Activated CD8-positive, alpha-beta memory T cell treated with anti-CD3 and anti-CD28 coated beads, Interleukin-2, amount 50 U/mL, for 24 hours (primary cell): Measurements from ENCODE around the gene PSMB9.
A peak's percentile ranks its signal among the peaks of the same experiment; 100 is the strongest.

ENCODE experiments used
- DNase-seq: peaks from one replicate; pipeline ENCODE4 v3.0.0-alpha.2; 2020; ENCODE audit errors: extremely low read depth

PSMB9 gene

GRCh38 chr6:32839356-32839755 is 14.6 kb upstream of the PSMB9 start:
- DNase-seq: no peak

GRCh38 chr6:32840604-32841246 is 13.3 kb upstream of the PSMB9 start:
- DNase-seq: no peak

- no peak for DNase-seq
Measured at GRCh38 chr6:32842021-32842650, 11.9 kb upstream of the PSMB9 start.

GRCh38 chr6:32842690-32843089 is 11.3 kb upstream of the PSMB9 start:
- DNase-seq: no peak

GRCh38 chr6:32843331-32843978 is 10.5 kb upstream of the PSMB9 start:
- DNase-seq: no peak

GRCh38 chr6:32843979-32844838 is 9.8 kb upstream of the PSMB9 start, which contains the start of gene PSMB8:
TSS of gene PSMB8 (minus strand) at chr6:32844047. CDS start at chr6:32843996, 51 bp downstream.
- DNase-seq: peak; percentile 99

GRCh38 chr6:32844839-32845383 is 9.1 kb upstream of the PSMB9 start:
- no peak for DNase-seq

- DNase-seq: no peak
Measured at GRCh38 chr6:32845384-32845884, 8.6 kb upstream of the PSMB9 start.

- DNase-seq: no peak
Measured at GRCh38 chr6:32847004-32847403, 7.0 kb upstream of the PSMB9 start.

- DNase-seq: no peak
Measured at GRCh38 chr6:32847795-32848194, 6.2 kb upstream of the PSMB9 start.

GRCh38 chr6:32849126-32849525 is 4.9 kb upstream of the PSMB9 start:
- DNase-seq: no peak

- DNase-seq: no peak
Measured at GRCh38 chr6:32851025-32851424, 3.0 kb upstream of the PSMB9 start.

- no peak for DNase-seq
Measured at GRCh38 chr6:32852018-32852843, 1.8 kb upstream of the PSMB9 start.

GRCh38 chr6:32852844-32853540 is 1.0 kb upstream of the PSMB9 start:
- DNase-seq: no peak

- no peak for DNase-seq
Measured at GRCh38 chr6:32854376-32855178, 585 bp downstream of the PSMB9 start.

GRCh38 chr6:32855467-32856174 is 1.6 kb downstream of the PSMB9 start:
- DNase-seq: no peak

- DNase-seq: no peak
Measured at GRCh38 chr6:32857156-32857891, 3.3 kb downstream of the PSMB9 start.

GRCh38 chr6:32858194-32858593 is 4.2 kb downstream of the PSMB9 start:
- DNase-seq: no peak
